HCT116 (cell line): Measurements from ENCODE around the gene UBTF. TPM values are rescaled to one million over a fixed set of nuclear protein-coding genes. Genes with fewer than 3 reads are reported as not detected.

ENCODE experiments used
- ATAC-seq: fragments of 200-7000 bp; cut with Tn5 transposase; 2 replicates; pipeline ENCODE4 v1.9.1; 2020; ENCODE audit warnings: mild to moderate bottlenecking, moderate library complexity
- BruUV-seq: library from RNA; stranded (reverse); fragments of 400-500 nt; replicated peaks from 2 replicates; lab custom pipeline; 2021; lab: Mats Ljungman, UMichigan
- CTCF ChIA-PET: fragments of 300-600 bp; sonication (Branson Sonifier 250); formaldehyde crosslinking; loops from one replicate; lab custom pipeline; 2021; ENCODE audit warnings: antibody characterized with exemption; lab: Charles Lee
- POLR2A ChIA-PET: fragments of 300-600, 350-600 bp; sonication (Branson Sonifier 250); formaldehyde crosslinking; loops from one replicate; lab custom pipeline; 2021; ENCODE audit warnings: antibody characterized with exemption; lab: Charles Lee
- RAD21 ChIA-PET, 2 experiments: fragments of 300-600 bp; sonication (Branson Sonifier 250); formaldehyde crosslinking; loops; one replicate each; lab custom pipeline; 2023; ENCODE audit warnings: low total read pairs in 2 of 2; ENCODE audit not compliant: uncharacterized antibody in 2 of 2, unreplicated experiment in 2 of 2, low non-redundant PET in 1 of 2; lab: Charles Lee
- DNase-seq: peaks from one replicate; pipeline ENCODE4 v3.0.0-alpha.2; 2010; ENCODE audit warnings: low read depth, low spot score
- H2AFZ ChIP-seq: fragments of 200-600 bp; shearing (Covaris generic), sonication (generic); 2 replicates; pipeline ENCODE4 v1.6.1; 2017; ENCODE audit warnings: low read depth, mixed run types, mixed read lengths, antibody characterized with exemption, low read length; ENCODE audit not compliant: poor library complexity, severe bottlenecking
- H3K27ac ChIP-seq: 2 replicates; pipeline ENCODE4 v1.5.1; 2012; ENCODE audit warnings: low read depth, low read length
- H3K27me3 ChIP-seq: fragments of 200-600 bp; sonication (generic); 2 replicates; pipeline ENCODE4 v1.6.1; 2016; ENCODE audit warnings: mixed run types, low read length, mixed read lengths; ENCODE audit not compliant: insufficient read depth
- H3K36me3 ChIP-seq, 2 experiments: fragments of 200-500 bp in 1 of 2; fragments of 200-600 bp in 1 of 2; sonication (Bioruptor generic) in 1 of 2; sonication (generic) in 1 of 2; 2 replicates each; pipeline versions ENCODE4 v1.5.1 to v1.6.1; 2014 to 2016; ENCODE audit warnings: low read length in 2 of 2, inconsistent platforms in 1 of 2, mixed read lengths in 1 of 2, mixed run types in 1 of 2; ENCODE audit not compliant: insufficient read depth in 2 of 2, control insufficient read depth in 1 of 2
- H3K4me1 ChIP-seq, 2 experiments: fragments of 200-600 bp in 1 of 2; sonication (generic) in 1 of 2; 2 replicates each; pipeline versions ENCODE4 v1.5.1 to v1.6.1; 2012 to 2017; ENCODE audit warnings: low read length in 2 of 2, inconsistent platforms in 1 of 2, mild to moderate bottlenecking in 1 of 2, mixed read lengths in 1 of 2, mixed run types in 1 of 2, moderate library complexity in 1 of 2; ENCODE audit not compliant: insufficient read depth in 2 of 2, control insufficient read depth in 1 of 2
- H3K4me2 ChIP-seq: fragments of 200-600 bp; sonication (generic); 2 replicates; pipeline ENCODE4 v1.6.1; 2017; ENCODE audit warnings: mixed run types, low read length, mixed read lengths
- H3K4me3 ChIP-seq, 2 experiments: fragments of 200-600 bp in 1 of 2; sonication (generic) in 1 of 2; replicated peaks in 1 of 2; 2 replicates each; pipeline ENCODE4 v1.5.1; 2011 to 2016; ENCODE audit warnings: low read length in 2 of 2, control low read depth in 1 of 2, low read depth in 1 of 2, mild to moderate bottlenecking in 1 of 2, mixed read lengths in 1 of 2, mixed run types in 1 of 2
- H3K79me2 ChIP-seq: fragments of 200-600 bp; sonication (generic); 2 replicates; pipeline ENCODE4 v1.6.1; 2017; ENCODE audit warnings: mild to moderate bottlenecking, mixed run types, low read length, moderate library complexity, mixed read lengths; ENCODE audit not compliant: insufficient read depth
- H3K9ac ChIP-seq: fragments of 200-600 bp; sonication (generic); 2 replicates; pipeline ENCODE4 v1.6.1; 2016; ENCODE audit warnings: low read length, mixed read lengths
- H3K9me2 ChIP-seq: fragments of 200-600 bp; sonication (generic), shearing (Covaris generic); 2 replicates; pipeline ENCODE4 v1.6.1; 2017; ENCODE audit warnings: mixed run types, mild to moderate bottlenecking, moderate library complexity; ENCODE audit not compliant: insufficient read depth
- H3K9me3 ChIP-seq, 2 experiments: fragments of 200-500 bp in 1 of 2; fragments of 200-600 bp in 1 of 2; sonication (Bioruptor generic) in 1 of 2; sonication (generic) in 1 of 2; 2 replicates each; pipeline ENCODE4 v1.6.1; 2014 to 2017; ENCODE audit warnings: low read length in 2 of 2, mixed read lengths in 2 of 2, inconsistent platforms in 1 of 2, low read depth in 1 of 2, mild to moderate bottlenecking in 1 of 2, mixed run types in 1 of 2, moderate library complexity in 1 of 2; ENCODE audit not compliant: control insufficient read depth in 1 of 2, insufficient read depth in 1 of 2
- H4K20me1 ChIP-seq: fragments of 200-600 bp; sonication (generic), shearing (Covaris generic); 2 replicates; pipeline ENCODE4 v1.6.1; 2017; ENCODE audit warnings: mixed run types, mild to moderate bottlenecking, moderate library complexity; ENCODE audit not compliant: insufficient read depth
- JUND ChIP-seq: IDR thresholded peaks from 2 replicates; pipeline ENCODE4 v1.6.1; 2012
- MAX ChIP-seq: IDR thresholded peaks from 2 replicates; pipeline ENCODE4 v1.6.1; 2012
- POLR2A ChIP-seq: IDR thresholded peaks from 2 replicates; pipeline ENCODE4 v1.7.0; 2011; ENCODE audit warnings: borderline replicate concordance; ENCODE audit not compliant: insufficient read depth, insufficient read length; ENCODE audit errors: extremely low read depth
- SP1 ChIP-seq: IDR thresholded peaks from 2 replicates; pipeline ENCODE4 v1.6.1; 2012; ENCODE audit warnings: low read depth
- TCF7L2 ChIP-seq: IDR thresholded peaks from 2 replicates; pipeline ENCODE4 v1.7.0; 2011; ENCODE audit warnings: borderline replicate concordance, inconsistent platforms; ENCODE audit not compliant: insufficient read depth, insufficient read length; ENCODE audit errors: extremely low read depth
- ZBTB33 ChIP-seq: IDR thresholded peaks from 2 replicates; pipeline ENCODE4 v1.6.1; 2011; ENCODE audit warnings: mild to moderate bottlenecking, low read length, moderate library complexity; ENCODE audit not compliant: insufficient replicate concordance; ENCODE audit errors: extremely low read depth
- intact Hi-C: fragments of 100-400 bp; cut with micrococcal nuclease; formaldehyde crosslinking; loops from 2 replicates; pipeline ENCODE4 v1.10.0; 2022
- total RNA-seq: library from RNA; stranded (reverse); gene quantifications from one replicate; pipeline ENCODE4 v1.2.1, GENCODE V29; 2021; ENCODE audit not compliant: unreplicated experiment

The UBTF gene
- total RNA-seq, 1 experiment from 2014 or later, result 84.3 TPM

DNA sequence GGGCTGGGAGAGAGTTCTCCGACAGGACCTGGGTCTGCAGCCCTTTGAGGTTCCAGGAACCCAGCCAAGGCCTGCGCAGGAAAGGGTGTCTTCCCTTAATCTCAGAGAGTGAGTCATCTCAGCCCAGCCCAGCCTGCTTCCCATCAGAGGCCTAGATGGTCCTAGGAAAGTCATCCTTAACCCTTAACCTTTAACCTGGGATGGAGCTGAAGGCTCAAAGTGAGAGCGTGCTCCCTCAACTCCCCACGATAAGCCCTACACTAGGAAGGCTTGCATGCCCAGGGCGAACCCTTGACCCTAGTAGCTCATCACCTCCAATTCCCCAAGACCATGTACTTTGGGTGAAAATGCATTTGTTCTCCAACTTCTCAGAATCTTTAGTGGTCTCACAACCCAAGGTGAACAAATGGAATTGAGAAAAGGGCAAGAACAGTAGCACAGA is 15.0 kb downstream of the UBTF start:
- H3K9ac ChIP-seq, result 0 out of 2 replicates have a peak overlapping the region, but pooled peaks have one; percentile 1
- peak overlapping the region; percentile 50 for H3K4me2 ChIP-seq
- no TSS peak for BruUV-seq
- peak overlapping the region; percentile 71 for H3K27ac ChIP-seq
- RAD21 ChIA-PET, result interaction anchor here in 1 of 2 experiments (0.6 kb wide), 1 partner anchor 328 kb away, joined by 3 read pairs; no protein-coding TSS in a partner anchor
- no peaks in the 10 kb centered on the region for H4K20me1 ChIP-seq
- H3K4me3 ChIP-seq, result peak overlapping the region in 1 of 2 experiments; percentile 10; a peak in 1 of 4 replicates
- ATAC-seq (peak; percentile 19), DNase-seq (no peak)
- H3K4me1 ChIP-seq, result peaks cover 49 to 72% of the 10 kb centered on the region in 2 experiments
- peak; percentile 61 for TF ChIP-seq SP1
- peak; percentile 55 for TF ChIP-seq TCF7L2
- peak; percentile 84 for TF ChIP-seq JUND
- TF ChIP-seq POLR2A, result no peak
- peak; percentile 7; the same call in 1 of the 2 replicates for TF ChIP-seq MAX
- no peak for TF ChIP-seq ZBTB33
- H3K27me3 ChIP-seq, result no peaks in the 10 kb centered on the region
- intact Hi-C loops, result no loop called here
- CTCF ChIA-PET, result interaction anchor here (0.7 to 3.0 kb wide), 9 partner anchors 13 to 145 kb away, joined by 3 to 17 read pairs (median 4); partner anchors contain the start of gene GRN
- no peaks in the 10 kb centered on the region for H3K9me2 ChIP-seq
- POLR2A ChIA-PET, result interaction anchor here (1.3 kb wide), 1 partner anchor 126 kb away, joined by 4 read pairs; no protein-coding TSS in a partner anchor
- H3K9me3 ChIP-seq, result no peaks in the 10 kb centered on the region
- no peak overlapping the region for H2AFZ ChIP-seq
- peaks cover 7% of the 10 kb centered on the region; the same call in 1 of the 2 replicates for H3K79me2 ChIP-seq
- H3K36me3 ChIP-seq, result peaks cover 6 to 20% of the 10 kb centered on the region in 2 experiments; a peak in 3 of 4 replicates
